GM13977 (cell line): ENCODE measurements around the gene RAB30.
"Not testable (repeated sequence)": the region's sequence is repeated elsewhere in the genome, so short reads cannot be mapped to it uniquely, and the experiment has no call there.

ENCODE experiments used
- DNase-seq: peaks from one replicate; pipeline ENCODE4 v3.0.0; 2012; ENCODE audit warnings: low spot score
- in situ Hi-C: fragments of 300-500 bp; cut with MboI; formaldehyde crosslinking; loops from one replicate; pipeline ENCODE4 v1.12.0; 2022; ENCODE audit warnings: low sequenced_read_pairs, low pct_unique_long_range_greater_than_20kb, mixed read lengths, inconsistent platforms; ENCODE audit not compliant: unreplicated experiment
- TF ChIP-seq, protein P1 (sequence below): IDR thresholded peaks from 2 replicates; pipeline ENCODE4 v1.5.1; 2012; ENCODE audit warnings: mild to moderate bottlenecking, control low read depth; ENCODE audit not compliant: insufficient read depth; ENCODE audit errors: extremely low read depth, missing control alignments

Gene RAB30

DNA sequence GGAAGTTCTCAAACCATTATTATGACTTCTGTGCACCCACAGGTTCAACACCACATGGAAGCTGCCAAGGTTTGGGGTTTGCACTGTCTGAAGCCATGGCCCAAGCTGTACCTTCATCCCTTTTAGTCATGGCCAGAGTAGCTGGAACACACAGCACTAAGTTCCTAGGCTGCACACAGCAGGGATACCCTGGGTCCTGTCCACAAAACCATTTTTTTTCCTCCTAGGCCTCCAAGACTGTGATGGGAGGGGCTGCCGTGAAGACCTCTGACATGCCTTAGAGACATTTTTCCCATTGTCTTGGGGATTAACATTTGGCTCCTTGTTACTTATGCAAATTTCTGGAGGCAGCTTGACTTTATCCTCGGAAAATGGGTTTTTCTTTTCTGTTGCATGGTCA is 127.5 kb downstream of the RAB30 start:
- in situ Hi-C loops: no loop called here
- TF ChIP-seq, protein P1, sequence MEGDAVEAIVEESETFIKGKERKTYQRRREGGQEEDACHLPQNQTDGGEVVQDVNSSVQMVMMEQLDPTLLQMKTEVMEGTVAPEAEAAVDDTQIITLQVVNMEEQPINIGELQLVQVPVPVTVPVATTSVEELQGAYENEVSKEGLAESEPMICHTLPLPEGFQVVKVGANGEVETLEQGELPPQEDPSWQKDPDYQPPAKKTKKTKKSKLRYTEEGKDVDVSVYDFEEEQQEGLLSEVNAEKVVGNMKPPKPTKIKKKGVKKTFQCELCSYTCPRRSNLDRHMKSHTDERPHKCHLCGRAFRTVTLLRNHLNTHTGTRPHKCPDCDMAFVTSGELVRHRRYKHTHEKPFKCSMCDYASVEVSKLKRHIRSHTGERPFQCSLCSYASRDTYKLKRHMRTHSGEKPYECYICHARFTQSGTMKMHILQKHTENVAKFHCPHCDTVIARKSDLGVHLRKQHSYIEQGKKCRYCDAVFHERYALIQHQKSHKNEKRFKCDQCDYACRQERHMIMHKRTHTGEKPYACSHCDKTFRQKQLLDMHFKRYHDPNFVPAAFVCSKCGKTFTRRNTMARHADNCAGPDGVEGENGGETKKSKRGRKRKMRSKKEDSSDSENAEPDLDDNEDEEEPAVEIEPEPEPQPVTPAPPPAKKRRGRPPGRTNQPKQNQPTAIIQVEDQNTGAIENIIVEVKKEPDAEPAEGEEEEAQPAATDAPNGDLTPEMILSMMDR: no peak
- no peak for DNase-seq

DNA sequence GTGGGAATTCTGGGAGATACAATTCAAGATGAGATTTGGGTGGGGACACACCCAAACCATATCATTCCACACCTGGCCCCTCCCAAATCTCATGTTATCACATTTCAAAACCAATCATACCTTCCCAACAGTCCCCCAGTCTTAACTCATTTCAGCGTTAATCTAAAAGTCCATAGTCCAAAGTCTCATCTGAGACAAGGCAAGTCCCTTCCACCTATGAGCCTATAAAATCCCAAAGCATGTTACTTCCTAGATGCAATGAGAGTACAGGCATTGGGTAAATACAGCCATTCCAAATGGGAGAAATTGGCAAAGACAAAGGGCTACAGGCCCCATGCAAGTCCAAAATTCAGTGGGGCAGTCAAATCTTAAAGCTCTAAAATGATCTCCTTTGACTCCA is 128.3 kb downstream of the RAB30 start:
- in situ Hi-C loops, DNase-seq: not testable (repeated sequence)

DNA sequence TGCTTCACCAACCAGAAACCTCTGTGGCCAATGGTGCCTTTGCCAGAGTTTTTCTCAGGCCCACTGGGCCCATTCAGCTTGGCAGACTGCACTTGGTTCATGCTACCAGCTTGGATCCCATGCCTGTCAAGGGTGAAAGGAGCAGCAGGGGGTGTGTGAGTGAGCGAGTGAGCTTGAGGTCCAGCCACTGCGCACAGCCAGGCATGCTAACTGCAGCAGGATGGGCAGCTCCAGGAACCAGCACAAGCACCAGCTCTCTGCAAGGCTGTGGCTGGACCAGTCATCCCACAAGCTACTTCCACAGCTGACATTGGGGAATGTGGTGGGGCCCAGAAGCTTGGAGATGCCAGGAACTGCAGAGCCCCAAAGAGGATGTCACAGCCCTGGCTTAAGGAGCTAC is 129.3 kb downstream of the RAB30 start:
- no peak for DNase-seq
- in situ Hi-C loops: no loop called here
- TF ChIP-seq, protein P1: no peak

DNA sequence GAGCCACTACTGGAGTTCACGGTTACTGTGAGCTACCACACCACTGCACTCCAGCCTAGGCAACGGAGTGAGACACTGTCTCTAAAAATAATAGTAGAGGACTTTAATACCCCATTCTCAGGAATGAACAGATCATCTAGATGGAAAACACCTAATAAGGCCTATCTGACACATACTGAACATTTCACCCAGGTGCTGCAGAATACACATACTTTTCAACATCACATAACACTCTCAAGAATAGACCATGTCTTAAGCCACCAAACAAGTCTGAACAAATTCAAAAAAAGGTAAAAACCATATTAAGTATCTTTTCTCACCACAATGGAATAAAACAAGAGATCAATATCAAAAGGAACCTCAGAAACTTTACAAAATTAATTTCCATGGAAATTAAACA is 132.2 kb downstream of the RAB30 start:
- no peak for DNase-seq
- in situ Hi-C loops: no loop called here
- TF ChIP-seq, protein P1: no peak

DNA sequence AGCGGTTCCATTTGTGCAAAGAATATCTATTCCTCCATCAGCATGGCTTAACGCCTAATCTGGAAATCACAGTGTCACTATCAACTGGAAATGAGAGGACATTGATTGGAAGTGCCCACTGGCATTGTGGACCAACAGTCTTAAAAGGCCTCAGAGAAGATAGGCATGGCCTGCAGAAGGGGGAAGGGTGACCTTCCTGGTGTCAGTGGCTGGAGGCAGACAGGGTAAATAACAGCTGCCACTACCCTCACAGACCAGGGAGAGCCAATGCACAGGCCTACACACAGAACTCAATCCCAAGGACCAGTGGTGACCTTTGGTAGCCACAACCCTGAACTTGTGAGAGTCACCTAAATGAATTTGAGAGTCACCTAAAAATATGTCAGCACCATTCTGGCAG is 134.1 kb downstream of the RAB30 start:
- TF ChIP-seq, protein P1: no peak
- in situ Hi-C loops: no loop called here
- no peak for DNase-seq

DNA sequence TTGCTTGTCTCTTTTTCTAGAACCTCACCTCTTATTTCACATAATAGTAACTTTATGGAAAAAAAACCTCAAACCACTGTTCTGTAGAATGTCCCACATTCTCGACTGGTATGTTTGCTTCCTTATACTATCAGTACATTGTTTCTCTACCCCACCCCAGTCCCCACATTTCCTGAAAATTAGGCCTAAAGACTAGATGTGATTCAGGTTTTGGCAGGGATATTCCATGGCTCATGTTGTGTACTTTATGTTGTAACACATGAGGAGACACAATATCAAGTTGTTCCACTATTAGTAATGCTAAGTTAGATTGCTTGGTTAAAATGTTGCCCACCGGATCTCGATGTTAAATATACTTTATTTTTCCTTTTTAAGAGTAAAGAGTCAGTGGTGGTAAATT is 135.4 kb downstream of the RAB30 start:
- in situ Hi-C loops: no loop called here
- DNase-seq: no peak
- TF ChIP-seq, protein P1: no peak

DNA sequence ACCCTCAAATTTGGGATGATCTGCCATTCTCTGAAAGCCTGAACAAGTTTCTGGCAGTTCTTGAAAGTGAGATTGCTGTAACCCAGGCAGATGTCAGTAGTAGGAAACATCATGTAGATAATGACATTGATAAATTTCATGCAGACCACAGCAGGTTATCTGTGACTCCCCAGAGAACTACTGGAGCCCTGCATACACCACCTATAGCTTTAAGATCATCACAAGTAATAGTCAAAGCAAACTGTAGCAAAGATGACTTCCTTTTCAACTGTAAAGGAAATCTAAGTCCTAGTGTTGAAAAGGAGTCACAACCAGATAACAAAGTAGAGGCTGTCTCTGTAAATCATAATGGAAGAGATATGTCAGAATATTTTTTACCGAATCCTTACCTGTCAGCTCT is 139.1 kb downstream of the RAB30 start:
- in situ Hi-C loops: no loop called here
- TF ChIP-seq, protein P1: no peak

DNA sequence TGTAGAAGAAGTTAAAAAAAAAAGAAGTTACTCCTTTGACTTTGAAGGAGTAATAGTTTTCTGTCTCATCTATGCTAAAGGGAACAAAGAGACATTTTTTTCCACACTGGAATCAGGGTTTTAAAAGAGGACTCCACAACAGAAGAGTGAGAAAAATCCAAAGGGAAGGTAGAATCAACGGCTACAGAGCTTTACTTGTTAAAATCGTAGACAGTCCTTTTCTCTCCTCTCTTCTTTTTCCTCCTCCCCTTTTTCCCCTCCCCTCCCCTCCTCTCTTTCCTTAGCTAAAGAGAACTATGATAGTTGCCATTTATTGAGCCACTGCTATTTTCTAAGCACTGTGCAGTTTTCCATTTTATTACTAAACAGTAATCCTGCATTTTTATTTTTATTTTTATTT is 141.0 kb downstream of the RAB30 start:
- DNase-seq: no peak
- TF ChIP-seq, protein P1: no peak
- in situ Hi-C loops: no loop called here

More for the DNA sequence above, 139.1 kb downstream of the RAB30 start:
- DNase-seq: no peak
